Neural progenitor cell (in vitro differentiated cells): ENCODE data around the gene ZNF581. TPM values are rescaled to one million over a fixed set of nuclear protein-coding genes. Genes with fewer than 3 reads are reported as not detected.

Experiments
- DNase-seq: peaks from one replicate; pipeline ENCODE4 v3.0.0-alpha.2; 2016; ENCODE audit warnings: low spot score
- H2AFZ ChIP-seq: fragments of 200-600 bp; sonication (generic); replicated peaks from 2 replicates; pipeline ENCODE4 v1.6.1; 2016; ENCODE audit warnings: antibody characterized with exemption
- H3F3A ChIP-seq: fragments of 200-600 bp; sonication (generic); 2 replicates; pipeline ENCODE4 v1.6.1; 2016; ENCODE audit warnings: antibody characterized with exemption, low read depth
- H3K27ac ChIP-seq: fragments of 200-600 bp; sonication (generic); 2 replicates; pipeline ENCODE4 v1.5.1; 2016; ENCODE audit warnings: mild to moderate bottlenecking
- H3K27me3 ChIP-seq: fragments of 200-600 bp; sonication (generic); 2 replicates; pipeline ENCODE4 v1.6.1; 2016; ENCODE audit warnings: mild to moderate bottlenecking, moderate library complexity
- H3K36me3 ChIP-seq: fragments of 200-600 bp; sonication (generic); 2 replicates; pipeline ENCODE4 v1.5.1; 2016
- H3K4me1 ChIP-seq: fragments of 200-600 bp; sonication (generic); 2 replicates; pipeline ENCODE4 v1.6.1; 2016; ENCODE audit warnings: mixed run types
- H3K4me2 ChIP-seq: fragments of 200-600 bp; sonication (generic); 2 replicates; pipeline ENCODE4 v1.6.1; 2016
- H3K4me3 ChIP-seq: fragments of 200-600 bp; sonication (generic); 2 replicates; pipeline ENCODE4 v1.5.1; 2016
- H3K79me2 ChIP-seq: fragments of 200-600 bp; sonication (generic); 2 replicates; pipeline ENCODE4 v1.6.1; 2016; ENCODE audit warnings: low read depth
- H3K9ac ChIP-seq: fragments of 200-600 bp; sonication (generic); 2 replicates; pipeline ENCODE4 v1.6.1; 2016
- H3K9me3 ChIP-seq: fragments of 200-600 bp; sonication (generic); 2 replicates; pipeline ENCODE4 v1.5.1; 2016; ENCODE audit warnings: low read depth
- H4K20me1 ChIP-seq: fragments of 200-600 bp; sonication (generic); 2 replicates; pipeline ENCODE4 v1.6.1; 2016; ENCODE audit warnings: low read depth
- H3K27ac Mint-ChIP-seq: 3 replicates; pipeline ENCODE4 v1.8.0; 2021; ENCODE audit warnings: mixed read lengths
- H3K27me3 Mint-ChIP-seq: 2 replicates; pipeline ENCODE4 v1.8.0; 2022; ENCODE audit warnings: low read depth, mild to moderate bottlenecking, inconsistent platforms, moderate library complexity, mixed read lengths; ENCODE audit not compliant: insufficient read depth
- H3K36me3 Mint-ChIP-seq: 3 replicates; pipeline ENCODE4 v1.8.0; 2021; ENCODE audit warnings: mixed read lengths
- H3K4me1 Mint-ChIP-seq: 3 replicates; pipeline ENCODE4 v1.8.0; 2021; ENCODE audit warnings: mixed read lengths
- H3K4me3 Mint-ChIP-seq: 3 replicates; pipeline ENCODE4 v1.8.0; 2021; ENCODE audit warnings: mild to moderate bottlenecking, moderate library complexity, mixed read lengths
- H3K9me3 Mint-ChIP-seq: 3 replicates; pipeline ENCODE4 v1.8.0; 2020; ENCODE audit warnings: mixed read lengths
- EZH2 ChIP-seq: fragments of 200-600 bp; sonication (generic); IDR thresholded peaks from 2 replicates; pipeline ENCODE4 v1.6.1; 2017; ENCODE audit warnings: antibody characterized with exemption, mild to moderate bottlenecking, moderate library complexity
- EZH2phosphoT487 ChIP-seq: fragments of 200-600 bp; sonication (generic); IDR thresholded peaks from 2 replicates; pipeline ENCODE4 v1.6.1; 2017; ENCODE audit warnings: antibody characterized with exemption
- total RNA-seq: library from RNA; depleted of rRNA; stranded (reverse); fragments of >200 nt; gene quantifications from 2 replicates; pipeline ENCODE4 v1.2.3, GENCODE V29; 2015; ENCODE audit warnings: low replicate concordance
- TF ChIP-seq, protein P1 (sequence below): fragments of 200-600 bp; sonication (generic); IDR thresholded peaks from 2 replicates; pipeline ENCODE4 v1.5.1; 2017; ENCODE audit warnings: antibody characterized with exemption, mild to moderate bottlenecking

ZNF581 gene
- total RNA-seq, 1 donor from 2014 or later = 12.2 TPM

DNA sequence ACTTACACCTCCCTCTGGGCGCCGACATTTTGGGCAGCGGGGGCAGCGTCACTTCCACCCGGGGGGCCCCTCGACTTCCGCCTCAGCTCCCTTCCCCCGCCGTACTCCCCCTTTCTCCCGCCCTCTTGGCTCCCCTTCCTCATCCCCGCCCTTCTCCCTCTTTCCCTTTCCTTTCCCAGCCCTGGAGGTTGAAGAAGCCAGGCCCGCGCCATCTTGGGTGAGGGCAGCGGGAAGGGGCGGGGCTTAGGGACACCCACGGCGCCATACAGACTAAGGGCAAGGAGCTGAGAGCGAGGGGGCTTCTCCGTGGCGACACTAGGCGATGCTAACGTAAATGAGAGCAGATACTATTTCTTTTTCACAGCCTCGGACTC, 44.0 kb upstream of the ZNF581 start, which contains the start of gene FIZ1:
FIZ1 (minus strand) TSS at position 50 of the 374 bp plus-strand sequence. CDS start 1,652 bp downstream, outside the sequence.
- peaks cover 30% of the 10 kb centered on the region for H3K4me1 Mint-ChIP-seq
- H2AFZ ChIP-seq = peak within 1 kb of the TSS; percentile 85
- TF ChIP-seq, protein P1, sequence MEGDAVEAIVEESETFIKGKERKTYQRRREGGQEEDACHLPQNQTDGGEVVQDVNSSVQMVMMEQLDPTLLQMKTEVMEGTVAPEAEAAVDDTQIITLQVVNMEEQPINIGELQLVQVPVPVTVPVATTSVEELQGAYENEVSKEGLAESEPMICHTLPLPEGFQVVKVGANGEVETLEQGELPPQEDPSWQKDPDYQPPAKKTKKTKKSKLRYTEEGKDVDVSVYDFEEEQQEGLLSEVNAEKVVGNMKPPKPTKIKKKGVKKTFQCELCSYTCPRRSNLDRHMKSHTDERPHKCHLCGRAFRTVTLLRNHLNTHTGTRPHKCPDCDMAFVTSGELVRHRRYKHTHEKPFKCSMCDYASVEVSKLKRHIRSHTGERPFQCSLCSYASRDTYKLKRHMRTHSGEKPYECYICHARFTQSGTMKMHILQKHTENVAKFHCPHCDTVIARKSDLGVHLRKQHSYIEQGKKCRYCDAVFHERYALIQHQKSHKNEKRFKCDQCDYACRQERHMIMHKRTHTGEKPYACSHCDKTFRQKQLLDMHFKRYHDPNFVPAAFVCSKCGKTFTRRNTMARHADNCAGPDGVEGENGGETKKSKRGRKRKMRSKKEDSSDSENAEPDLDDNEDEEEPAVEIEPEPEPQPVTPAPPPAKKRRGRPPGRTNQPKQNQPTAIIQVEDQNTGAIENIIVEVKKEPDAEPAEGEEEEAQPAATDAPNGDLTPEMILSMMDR = no peak
- TF ChIP-seq EZH2 = no peak
- no peak for TF ChIP-seq EZH2phosphoT487

DNA sequence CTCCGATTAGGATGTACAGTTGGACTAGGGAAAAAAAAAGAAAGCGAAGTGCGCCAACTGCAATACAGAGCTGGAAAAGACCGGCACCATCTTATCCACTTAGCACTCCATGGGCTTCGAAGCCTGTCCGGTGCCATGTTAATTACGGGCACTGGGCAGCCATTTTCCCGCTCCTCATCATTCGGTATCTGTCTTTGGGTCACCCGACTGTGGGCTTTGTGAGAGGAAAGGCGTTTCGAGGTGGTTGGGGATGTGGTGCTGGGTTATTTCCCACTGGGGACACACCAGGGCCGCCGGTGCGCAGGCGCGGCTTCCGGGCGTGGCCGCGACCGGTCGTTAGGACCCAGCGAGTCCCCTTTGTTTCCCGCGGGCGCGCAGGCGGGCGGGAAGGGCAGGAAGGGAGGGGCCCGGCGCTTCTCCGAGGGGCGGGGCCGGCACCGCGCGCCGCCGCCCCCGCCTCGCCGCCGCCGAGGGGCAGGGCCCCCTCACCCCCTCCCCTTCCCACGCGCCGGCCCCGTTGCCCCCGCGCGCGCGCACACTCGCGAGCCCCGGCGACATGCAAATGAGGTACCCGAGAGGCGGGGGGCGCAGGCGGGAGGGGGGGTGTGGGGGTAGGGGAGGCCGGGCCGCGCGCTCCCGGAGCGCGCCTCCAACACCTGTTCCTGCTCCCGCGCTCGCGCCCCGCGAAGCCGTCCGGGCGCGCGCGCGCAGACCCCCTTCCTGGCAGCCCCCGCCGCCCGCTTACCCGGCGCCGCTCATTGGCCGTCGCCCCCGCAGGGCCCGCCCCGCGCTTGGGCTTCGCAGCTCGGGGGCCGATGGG, 43.4 kb upstream of the ZNF581 start, which contains the start of gene ZNF524:
ZNF524 (plus strand) TSS at position 447 of the 820 bp plus-strand sequence. CDS start 1,825 bp downstream, outside the sequence.
- Histone ChIP-seq H3K9me3 (no peaks in the 10 kb centered on the region), H3K27me3 (no peaks in the 10 kb centered on the region), H4K20me1 (no peaks in the 10 kb centered on the region), H3K9ac (peak within 1 kb of the TSS; percentile 92), H3K4me1 (peaks cover 6% of the 10 kb centered on the region), H3K4me2 (peak within 1 kb of the TSS; percentile 89), H3K27ac (peak within 1 kb of the TSS; percentile 98), H3K4me3 (peak within 1 kb of the TSS; percentile 73), H3K36me3 (peaks cover 12% of the 10 kb centered on the region), H3F3A (peaks cover 64% of the 10 kb centered on the region), H3K79me2 (peaks cover 16% of the 10 kb centered on the region), H2AFZ (peak within 1 kb of the TSS; percentile 85)
- peaks cover 7% of the 10 kb centered on the region for H3K27me3 Mint-ChIP-seq
- H3K27ac Mint-ChIP-seq = peak within 1 kb of the TSS; percentile 100
- H3K9me3 Mint-ChIP-seq = peaks cover 14% of the 10 kb centered on the region
- peak; percentile 96 for DNase-seq
- TF ChIP-seq, protein P1 = no peak
- no peak for TF ChIP-seq EZH2phosphoT487
- TF ChIP-seq EZH2 = no peak
- H3K4me3 Mint-ChIP-seq = peak within 1 kb of the TSS; percentile 98
- peaks cover 33% of the 10 kb centered on the region for H3K36me3 Mint-ChIP-seq
- H3K4me1 Mint-ChIP-seq = peaks cover 35% of the 10 kb centered on the region

More for the DNA sequence above, 44.0 kb upstream of the ZNF581 start, which contains the start of gene FIZ1:
- H3K4me3 Mint-ChIP-seq = peak within 1 kb of the TSS; percentile 98
- Histone ChIP-seq H3K79me2 (peaks cover 16% of the 10 kb centered on the region), H3K4me2 (peak within 1 kb of the TSS; percentile 89), H3K27me3 (no peaks in the 10 kb centered on the region), H3F3A (peaks cover 58% of the 10 kb centered on the region), H3K4me1 (peaks cover 6% of the 10 kb centered on the region), H3K4me3 (peak within 1 kb of the TSS; percentile 73), H3K27ac (peak within 1 kb of the TSS; percentile 98), H3K9ac (peak within 1 kb of the TSS; percentile 92), H4K20me1 (no peaks in the 10 kb centered on the region), H3K36me3 (peaks cover 17% of the 10 kb centered on the region), H3K9me3 (no peaks in the 10 kb centered on the region)
- peaks cover 38% of the 10 kb centered on the region for H3K36me3 Mint-ChIP-seq
- peaks cover 14% of the 10 kb centered on the region for H3K9me3 Mint-ChIP-seq
- peak; percentile 99 for DNase-seq
- H3K27me3 Mint-ChIP-seq = peaks cover 7% of the 10 kb centered on the region
- peak within 1 kb of the TSS; percentile 100 for H3K27ac Mint-ChIP-seq

DNA sequence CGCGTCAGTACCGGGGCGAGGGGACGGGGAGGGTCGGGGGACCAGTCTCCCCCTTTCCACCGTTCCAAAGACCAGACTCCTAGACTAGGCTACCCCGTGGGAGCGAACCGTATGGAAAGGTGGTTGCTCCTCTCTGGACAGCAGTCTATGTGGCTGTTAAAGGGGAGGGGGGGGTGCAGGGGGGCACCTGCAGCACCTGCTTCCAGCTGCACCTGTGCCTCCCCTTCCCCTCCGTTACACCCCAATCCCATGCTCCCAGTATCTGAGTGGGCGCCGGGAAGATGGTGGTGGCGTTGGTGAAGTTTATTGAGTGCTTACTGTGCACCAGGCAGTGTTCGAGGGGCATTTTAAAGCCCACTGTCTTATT, 42.8 kb upstream of the ZNF581 start:
- peak overlapping the region; percentile 89 for H3K4me2 ChIP-seq
- Mint-ChIP-seq H3K27ac (peak overlapping the region; percentile 89), H3K4me1 (peaks cover 35% of the 10 kb centered on the region), H3K9me3 (peaks cover 13% of the 10 kb centered on the region), H3K4me3 (peak overlapping the region; percentile 86), H3K36me3 (peaks cover 27% of the 10 kb centered on the region), H3K27me3 (peaks cover 7% of the 10 kb centered on the region)
- TF ChIP-seq EZH2 (no peak), EZH2phosphoT487 (no peak)
- TF ChIP-seq, protein P1 = no peak
- H3F3A ChIP-seq = peaks cover 67% of the 10 kb centered on the region
- H4K20me1 ChIP-seq = no peaks in the 10 kb centered on the region
- no peak for DNase-seq
- H3K9me3 ChIP-seq = no peaks in the 10 kb centered on the region
- peaks cover 16% of the 10 kb centered on the region for H3K79me2 ChIP-seq
- H3K4me3 ChIP-seq = peak overlapping the region; percentile 73
- peaks cover 6% of the 10 kb centered on the region for H3K4me1 ChIP-seq
- H3K27ac ChIP-seq = peak overlapping the region; percentile 98
- H2AFZ ChIP-seq = no peak overlapping the region
- peaks cover 6% of the 10 kb centered on the region for H3K36me3 ChIP-seq
- no peaks in the 10 kb centered on the region for H3K27me3 ChIP-seq
- H3K9ac ChIP-seq = no peak overlapping the region
